AG10803 (cell line): Measurements from ENCODE around the gene PRPF40B.

ENCODE experiments used
- DNase-seq: peaks from one replicate; pipeline ENCODE4 v3.0.0; 2010; ENCODE audit warnings: low read depth
- H3K4me3 ChIP-seq: 2 replicates; pipeline ENCODE4 v1.5.1; 2011; ENCODE audit warnings: mild to moderate bottlenecking, low read length, control low read depth
- TF ChIP-seq, protein P1 (sequence below): conservative IDR thresholded peaks from 2 replicates; pipeline ENCODE4 v1.5.1; 2011; ENCODE audit warnings: mild to moderate bottlenecking, low read length, control low read depth, inconsistent platforms

Gene PRPF40B

DNA sequence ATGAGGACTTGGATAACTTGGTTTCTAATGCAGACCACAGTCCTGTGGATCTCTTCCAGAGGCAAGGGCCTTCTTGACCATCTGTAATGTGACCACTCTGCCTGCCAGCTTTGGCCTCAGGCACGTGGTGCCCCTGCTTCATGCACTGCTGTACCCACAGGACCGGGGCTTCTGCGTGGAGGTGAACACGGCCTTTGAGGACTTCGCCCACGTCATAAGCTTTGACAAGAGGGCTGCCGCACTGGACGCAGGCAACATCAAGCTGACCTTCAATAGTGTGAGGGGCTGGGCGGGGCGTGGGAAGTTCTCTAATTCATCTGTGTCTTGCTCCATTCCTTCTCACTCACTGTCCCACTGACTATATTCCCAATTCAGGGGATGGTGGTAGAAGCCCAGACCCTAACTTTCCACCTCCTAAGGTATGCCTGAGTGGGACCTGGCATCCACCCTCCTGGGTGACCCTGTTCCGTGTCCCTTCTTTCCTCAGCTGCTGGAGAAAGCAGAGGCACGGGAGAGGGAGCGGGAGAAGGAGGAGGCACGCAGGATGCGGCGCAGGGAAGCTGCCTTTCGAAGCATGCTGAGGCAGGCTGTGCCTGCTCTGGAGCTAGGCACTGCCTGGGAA lies 18.5 kb downstream of the PRPF40B start:
- TF ChIP-seq, protein P1, sequence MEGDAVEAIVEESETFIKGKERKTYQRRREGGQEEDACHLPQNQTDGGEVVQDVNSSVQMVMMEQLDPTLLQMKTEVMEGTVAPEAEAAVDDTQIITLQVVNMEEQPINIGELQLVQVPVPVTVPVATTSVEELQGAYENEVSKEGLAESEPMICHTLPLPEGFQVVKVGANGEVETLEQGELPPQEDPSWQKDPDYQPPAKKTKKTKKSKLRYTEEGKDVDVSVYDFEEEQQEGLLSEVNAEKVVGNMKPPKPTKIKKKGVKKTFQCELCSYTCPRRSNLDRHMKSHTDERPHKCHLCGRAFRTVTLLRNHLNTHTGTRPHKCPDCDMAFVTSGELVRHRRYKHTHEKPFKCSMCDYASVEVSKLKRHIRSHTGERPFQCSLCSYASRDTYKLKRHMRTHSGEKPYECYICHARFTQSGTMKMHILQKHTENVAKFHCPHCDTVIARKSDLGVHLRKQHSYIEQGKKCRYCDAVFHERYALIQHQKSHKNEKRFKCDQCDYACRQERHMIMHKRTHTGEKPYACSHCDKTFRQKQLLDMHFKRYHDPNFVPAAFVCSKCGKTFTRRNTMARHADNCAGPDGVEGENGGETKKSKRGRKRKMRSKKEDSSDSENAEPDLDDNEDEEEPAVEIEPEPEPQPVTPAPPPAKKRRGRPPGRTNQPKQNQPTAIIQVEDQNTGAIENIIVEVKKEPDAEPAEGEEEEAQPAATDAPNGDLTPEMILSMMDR = no peak
- DNase-seq = no peak
- H3K4me3 ChIP-seq = no peak overlapping the region

DNA sequence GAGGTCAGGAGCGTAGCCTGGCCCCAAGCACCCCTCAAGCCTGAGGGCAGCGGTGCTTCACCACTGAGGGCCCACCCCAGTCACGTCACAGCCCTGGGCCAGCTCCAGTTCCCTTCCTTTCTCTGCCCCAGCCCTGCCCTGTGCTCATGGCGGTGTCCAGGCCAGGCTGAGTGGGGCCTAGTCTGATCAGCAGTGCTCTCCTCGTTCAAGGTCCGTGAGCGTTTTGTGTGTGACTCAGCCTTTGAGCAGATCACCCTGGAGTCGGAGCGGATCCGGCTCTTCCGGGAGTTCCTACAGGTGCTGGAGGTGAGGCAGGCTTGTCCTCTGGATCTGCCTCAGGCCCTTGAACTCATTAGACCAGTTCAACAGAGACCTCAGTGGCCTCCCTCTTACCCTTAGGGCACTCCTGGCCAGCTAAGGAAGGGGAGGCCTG lies 19.0 kb downstream of the PRPF40B start:
- no peak for DNase-seq
- no peak overlapping the region for H3K4me3 ChIP-seq
- TF ChIP-seq, protein P1 = no peak

DNA sequence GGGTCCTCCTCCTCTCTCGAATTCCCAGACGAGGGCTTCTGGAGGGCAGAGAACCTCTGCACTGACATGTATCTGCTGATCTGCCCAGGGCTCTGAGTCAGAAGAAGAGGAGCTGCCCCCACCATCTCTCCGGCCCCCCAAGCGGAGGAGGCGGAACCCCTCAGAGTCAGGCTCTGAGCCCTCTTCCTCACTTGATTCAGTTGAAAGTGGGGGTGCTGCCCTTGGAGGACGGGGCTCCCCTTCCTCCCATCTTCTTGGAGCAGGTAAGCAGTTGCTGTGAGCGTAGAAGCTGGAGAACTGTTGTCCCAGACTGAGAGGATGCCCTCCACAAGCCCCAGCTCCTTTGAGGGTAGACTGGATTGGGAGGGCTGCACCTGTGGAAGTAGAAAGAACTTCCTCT lies 19.8 kb downstream of the PRPF40B start:
- TF ChIP-seq, protein P1 = no peak
- H3K4me3 ChIP-seq = no peak overlapping the region
- no peak for DNase-seq

DNA sequence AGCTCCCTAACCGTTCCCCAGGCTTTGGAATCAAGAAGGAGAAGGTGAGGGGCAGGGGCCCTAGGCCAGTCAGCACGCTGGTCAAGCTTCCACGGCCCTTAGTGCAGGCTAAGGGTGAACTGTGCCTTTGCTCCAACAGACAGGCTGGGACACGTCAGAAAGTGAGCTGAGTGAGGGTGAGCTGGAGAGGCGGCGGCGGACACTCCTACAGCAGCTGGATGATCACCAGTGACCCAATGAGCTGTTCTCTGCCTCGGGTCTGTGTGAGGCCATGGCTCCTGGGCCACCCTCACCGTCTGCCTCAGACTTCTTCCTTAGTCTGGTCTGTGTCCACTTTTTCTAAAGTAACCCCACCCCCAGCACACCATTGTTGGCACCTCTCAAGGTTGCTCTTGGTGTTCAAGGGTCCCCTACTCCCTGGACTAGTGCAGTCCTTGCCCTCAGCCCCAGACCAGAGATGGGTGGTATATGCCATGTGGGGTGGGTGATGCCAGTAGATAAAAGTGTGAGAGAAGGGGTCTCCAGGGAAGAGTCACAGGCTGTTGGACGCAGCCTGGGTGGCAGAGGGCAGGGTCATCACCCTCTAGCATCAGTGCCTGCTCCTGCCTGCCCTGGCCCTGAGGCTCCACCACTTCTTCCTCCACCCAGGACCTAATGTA lies 20.7 kb downstream of the PRPF40B start:
- no peak for DNase-seq
- H3K4me3 ChIP-seq = no peak overlapping the region
- TF ChIP-seq, protein P1 = no peak

DNA sequence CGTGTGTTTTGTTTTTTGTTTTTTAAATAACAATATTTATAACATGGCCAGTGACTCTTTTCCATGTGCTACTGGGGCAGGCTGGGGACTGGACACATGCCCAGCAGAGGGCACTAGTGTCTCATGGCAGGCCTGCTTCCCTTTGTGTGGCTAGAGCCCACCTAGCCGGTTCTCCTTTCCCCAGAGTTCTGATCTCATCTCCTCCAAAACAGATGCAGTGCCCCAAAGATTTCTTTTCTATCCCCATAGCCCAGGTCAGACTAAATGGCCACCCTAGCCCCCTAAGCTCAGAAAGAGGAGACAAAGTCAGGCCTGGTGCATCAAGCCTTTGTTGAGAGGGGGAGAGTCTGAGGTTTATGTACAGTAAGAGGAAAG lies 21.2 kb downstream of the PRPF40B start:
- no peak overlapping the region for H3K4me3 ChIP-seq
- peak; percentile 69 for DNase-seq
- TF ChIP-seq, protein P1 = peak; percentile 99

DNA sequence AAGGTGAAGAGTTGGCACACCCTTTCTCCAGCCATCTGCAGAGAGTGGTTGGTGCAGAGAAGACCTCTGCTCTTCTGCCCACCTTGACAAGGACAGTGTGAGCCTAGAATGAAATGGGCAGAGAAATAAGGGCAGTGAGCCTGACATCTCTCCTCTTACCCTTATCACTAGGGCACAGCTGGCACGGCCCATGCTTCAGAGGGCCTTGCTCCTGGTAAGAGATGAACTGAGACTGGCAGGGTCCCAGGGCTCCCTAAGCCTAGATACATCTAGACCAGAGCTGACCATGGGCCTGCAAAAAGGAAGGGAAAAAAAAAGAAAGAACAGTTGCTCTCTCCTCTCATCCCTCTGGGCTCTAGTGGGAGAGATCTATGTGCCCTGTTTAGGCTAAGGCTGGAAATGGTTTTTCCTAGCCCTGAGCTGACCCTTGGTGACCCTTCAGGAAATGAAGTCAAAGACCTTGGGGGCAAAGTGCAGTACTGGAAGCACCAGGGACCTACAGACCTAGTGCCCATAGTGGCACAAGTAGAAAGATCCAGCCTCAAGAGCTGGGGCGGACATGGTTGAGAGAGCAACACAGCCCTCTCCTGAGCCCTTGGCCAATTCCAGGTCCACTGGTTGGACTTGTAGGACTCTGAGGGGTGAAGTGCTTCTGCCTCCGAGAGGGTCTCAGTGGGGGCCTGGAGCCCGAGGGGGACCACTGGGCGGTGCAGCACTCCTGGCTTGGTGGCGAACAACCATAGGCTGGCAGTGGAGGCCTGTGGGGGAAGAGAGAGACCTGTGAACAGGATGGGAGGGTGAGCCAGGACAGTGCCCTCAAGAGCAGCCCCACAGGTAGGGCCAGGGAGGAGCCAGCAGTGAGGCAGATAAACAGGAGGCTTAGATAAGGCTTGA lies 22.0 kb downstream of the PRPF40B start:
- no peak overlapping the region for H3K4me3 ChIP-seq
- DNase-seq = no peak
- TF ChIP-seq, protein P1 = no peak
